NOMO-1 (cell line): ENCODE results near the gene LASP1NB.

Experiments used
- DNase-seq, 2 experiments: peaks; one replicate each; lab custom pipeline; 2025; ENCODE audit not compliant: unreplicated experiment in 2 of 2; lab: John Stamatoyannopoulos, UW

LASP1NB gene

GRCh38 chr17:38925263-38925995 lies at the start of gene LASP1NB:
Gene LASP1NB (plus strand): TSS chr17:38925614.
- no peak for DNase-seq

- no peak for DNase-seq
Observed at GRCh38 chr17:38877130-38877851, 48.1 kb upstream of the LASP1NB start.

GRCh38 chr17:38879878-38880665 lies 45.3 kb upstream of the LASP1NB start:
- no peak for DNase-seq

GRCh38 chr17:38881600-38882191 lies 43.7 kb upstream of the LASP1NB start:
- DNase-seq: no peak

GRCh38 chr17:38882870-38883269 lies 42.5 kb upstream of the LASP1NB start:
- no peak for DNase-seq

GRCh38 chr17:38883592-38884526 lies 41.6 kb upstream of the LASP1NB start:
- DNase-seq: no peak

- DNase-seq: no peak
Observed at GRCh38 chr17:38885044-38885727, 40.2 kb upstream of the LASP1NB start.

- DNase-seq: no peak
Observed at GRCh38 chr17:38885728-38886642, 39.4 kb upstream of the LASP1NB start.

- no peak for DNase-seq
Observed at GRCh38 chr17:38886643-38887010, 38.8 kb upstream of the LASP1NB start.

- DNase-seq: no peak
Observed at GRCh38 chr17:38888842-38889241, 36.6 kb upstream of the LASP1NB start.

GRCh38 chr17:38889745-38890409 lies 35.5 kb upstream of the LASP1NB start:
- no peak for DNase-seq

- DNase-seq: no peak
Observed at GRCh38 chr17:38890410-38890746, 35.0 kb upstream of the LASP1NB start.

- DNase-seq: no peak
Observed at GRCh38 chr17:38891441-38891840, 34.0 kb upstream of the LASP1NB start.

GRCh38 chr17:38892083-38892482 lies 33.3 kb upstream of the LASP1NB start:
- no peak for DNase-seq

- DNase-seq: no peak
Observed at GRCh38 chr17:38892620-38893019, 32.8 kb upstream of the LASP1NB start.

GRCh38 chr17:38893113-38893512 lies 32.3 kb upstream of the LASP1NB start:
- no peak for DNase-seq

- DNase-seq: no peak
Observed at GRCh38 chr17:38893607-38894006, 31.8 kb upstream of the LASP1NB start.

- no peak for DNase-seq
Observed at GRCh38 chr17:38894276-38894675, 31.1 kb upstream of the LASP1NB start.
